Effector memory CD4-positive, alpha-beta T cell (primary cell): Measurements from ENCODE around the gene TRMU.

ENCODE experiments used
- DNase-seq, 3 donors: peaks; one replicate each; pipeline ENCODE4 v3.0.0-alpha.2; 2020
- H3K27ac ChIP-seq: 2 replicates; pipeline ENCODE4 v1.7.0; 2013; ENCODE audit warnings: mild to moderate bottlenecking, low read length, moderate library complexity; ENCODE audit not compliant: insufficient read depth, poor library complexity, severe bottlenecking
- H3K27me3 ChIP-seq: replicated peaks from 2 replicates; pipeline ENCODE4 v1.7.0; 2013; ENCODE audit warnings: mild to moderate bottlenecking, low read length; ENCODE audit not compliant: insufficient read depth, control insufficient read depth, poor library complexity, severe bottlenecking
- H3K36me3 ChIP-seq: 2 replicates; pipeline ENCODE4 v1.7.0; 2013; ENCODE audit warnings: mild to moderate bottlenecking, low read length, moderate library complexity; ENCODE audit not compliant: control insufficient read depth, insufficient read depth
- H3K4me1 ChIP-seq: 2 replicates; pipeline ENCODE4 v1.7.0; 2013; ENCODE audit warnings: low read length, mild to moderate bottlenecking; ENCODE audit not compliant: control insufficient read depth, insufficient read depth, poor library complexity, severe bottlenecking
- H3K4me3 ChIP-seq: 2 replicates; pipeline ENCODE4 v1.7.0; 2013; ENCODE audit warnings: low read length, low read depth, mild to moderate bottlenecking; ENCODE audit not compliant: insufficient read depth, poor library complexity, severe bottlenecking
- H3K9me3 ChIP-seq: 2 replicates; pipeline ENCODE4 v1.7.0; 2013; ENCODE audit warnings: mild to moderate bottlenecking, low read length, moderate library complexity; ENCODE audit not compliant: control insufficient read depth

The TRMU gene

DNA sequence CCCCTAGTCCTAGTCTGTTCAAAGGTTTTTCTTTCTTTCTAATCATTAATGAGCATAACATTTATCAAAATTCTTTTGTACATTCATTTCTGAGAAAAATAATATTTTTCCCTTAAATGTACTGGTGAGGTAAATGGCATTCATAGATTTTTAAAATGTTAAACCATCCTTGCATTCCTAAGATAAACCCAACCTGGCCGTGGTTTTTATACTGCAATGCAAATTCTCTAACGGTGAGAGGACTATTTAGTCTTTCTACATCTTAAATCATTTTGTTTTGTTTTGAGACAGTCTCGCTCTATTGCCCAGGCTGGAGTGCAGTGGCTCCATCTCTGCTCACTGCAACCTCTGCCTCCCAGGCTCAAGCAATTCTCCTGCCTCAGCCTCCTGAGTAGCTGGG, 40.6 kb downstream of the TRMU start:
- Histone ChIP-seq H3K36me3 (no peaks in the 10 kb centered on the region), H3K27me3 (no peaks in the 10 kb centered on the region), H3K9me3 (no peaks in the 10 kb centered on the region), H3K27ac (no peak overlapping the region), H3K4me3 (no peak overlapping the region), H3K4me1 (peaks cover 10% of the 10 kb centered on the region)
- no peak for DNase-seq

GRCh38 chr22:46376908-46377524, 41.5 kb downstream of the TRMU start:
- DNase-seq, result no peak
- H3K27ac ChIP-seq, result no peak overlapping the region
- H3K36me3 ChIP-seq, result no peaks in the 10 kb centered on the region
- H3K4me3 ChIP-seq, result no peak overlapping the region
- H3K4me1 ChIP-seq, result peaks cover 9% of the 10 kb centered on the region
- no peaks in the 10 kb centered on the region for H3K9me3 ChIP-seq
- H3K27me3 ChIP-seq, result no peaks in the 10 kb centered on the region

DNA sequence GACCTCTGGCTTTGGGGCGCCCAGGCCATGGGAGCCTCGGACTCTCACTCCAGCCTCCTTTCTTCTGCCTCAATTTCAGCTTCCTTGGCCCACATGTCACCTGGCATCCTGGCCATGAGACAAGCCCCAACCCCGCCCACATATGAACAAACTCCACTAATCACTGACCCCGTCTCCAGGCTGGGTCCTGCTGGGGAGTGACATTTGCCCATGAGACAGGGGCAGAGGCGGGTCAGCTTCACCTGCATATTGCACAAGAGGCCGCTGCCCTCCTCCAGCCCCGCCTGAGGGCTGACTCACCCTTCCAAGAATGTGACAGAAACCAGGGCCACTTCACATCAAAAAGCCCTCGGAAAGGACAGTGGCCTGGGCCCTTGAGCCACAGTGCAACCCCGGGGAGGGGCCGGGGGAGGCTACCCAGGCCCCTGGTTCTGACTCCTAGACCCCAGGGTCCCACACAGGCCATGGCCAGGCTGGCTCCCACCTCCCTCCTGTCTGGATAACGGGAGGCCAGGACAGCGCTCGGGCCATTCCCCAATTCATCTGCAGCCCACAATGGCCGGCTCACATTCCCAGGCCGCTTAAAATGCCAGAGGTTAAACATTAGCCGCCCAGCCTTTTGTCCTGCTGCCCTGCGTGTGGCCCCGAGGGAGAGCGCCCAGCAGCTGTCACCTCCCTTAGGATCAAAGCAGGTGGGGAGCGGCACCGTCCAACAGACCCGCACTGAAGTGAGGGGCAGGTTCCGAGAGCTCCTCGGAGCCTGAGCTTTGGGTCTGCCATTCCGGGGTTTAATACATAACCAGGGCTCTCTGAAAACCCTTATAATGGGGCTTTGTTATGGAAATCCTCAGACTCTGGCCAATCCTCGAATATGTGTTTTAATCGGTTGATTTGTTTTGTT, 42.3 kb downstream of the TRMU start:
- H3K4me3 ChIP-seq, result no peak overlapping the region
- H3K27ac ChIP-seq, result no peak overlapping the region
- H3K4me1 ChIP-seq, result peaks cover 9% of the 10 kb centered on the region

DNA sequence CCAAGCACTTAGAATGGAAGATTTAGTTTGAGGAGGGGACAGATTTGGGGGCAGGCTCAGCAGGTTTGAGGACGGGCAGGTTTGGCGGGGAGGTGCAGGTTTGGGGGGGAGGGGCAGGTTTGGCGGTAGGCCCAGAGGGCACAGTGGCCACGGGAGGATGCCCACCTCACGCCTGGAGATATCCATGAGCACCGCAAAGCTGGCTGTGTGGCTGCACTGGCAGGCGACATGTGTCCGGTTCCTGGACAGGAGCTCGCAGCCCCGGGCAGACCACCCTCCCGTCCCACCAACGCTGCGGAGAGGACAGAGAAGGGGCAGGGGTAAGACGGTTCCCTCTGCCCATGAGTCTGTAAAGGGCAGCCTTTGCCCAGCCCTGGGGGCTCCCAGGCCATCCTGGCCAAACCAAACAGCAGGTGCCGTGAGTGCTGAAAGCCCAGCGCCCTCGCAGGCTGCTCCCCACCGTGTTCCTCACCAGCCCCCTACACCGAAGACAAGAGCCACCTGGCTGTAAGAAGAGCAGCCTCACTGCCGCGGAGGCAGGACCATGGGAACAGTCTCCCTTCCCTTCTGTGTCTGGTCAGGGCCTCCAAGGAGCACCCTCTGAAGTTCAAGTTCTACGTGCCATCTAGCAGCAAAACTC, 43.0 kb downstream of the TRMU start:
- H3K27ac ChIP-seq, result no peak overlapping the region
- H3K4me3 ChIP-seq, result no peak overlapping the region
- DNase-seq, result no peak
- H3K36me3 ChIP-seq, result no peaks in the 10 kb centered on the region
- peaks cover 6% of the 10 kb centered on the region for H3K4me1 ChIP-seq
- H3K9me3 ChIP-seq, result no peaks in the 10 kb centered on the region
- no peaks in the 10 kb centered on the region for H3K27me3 ChIP-seq

More for the DNA sequence above, 42.3 kb downstream of the TRMU start:
- H3K9me3 ChIP-seq, result no peaks in the 10 kb centered on the region
- DNase-seq, result no peak
- H3K27me3 ChIP-seq, result no peaks in the 10 kb centered on the region
- H3K36me3 ChIP-seq, result no peaks in the 10 kb centered on the region

GRCh38 chr22:46379066-46379930, 43.8 kb downstream of the TRMU start:
- no peak overlapping the region for H3K4me3 ChIP-seq
- no peaks in the 10 kb centered on the region for H3K36me3 ChIP-seq
- no peaks in the 10 kb centered on the region for H3K9me3 ChIP-seq
- H3K27ac ChIP-seq, result no peak overlapping the region
- no peaks in the 10 kb centered on the region for H3K27me3 ChIP-seq
- DNase-seq, result no peak
- no peaks in the 10 kb centered on the region for H3K4me1 ChIP-seq

DNA sequence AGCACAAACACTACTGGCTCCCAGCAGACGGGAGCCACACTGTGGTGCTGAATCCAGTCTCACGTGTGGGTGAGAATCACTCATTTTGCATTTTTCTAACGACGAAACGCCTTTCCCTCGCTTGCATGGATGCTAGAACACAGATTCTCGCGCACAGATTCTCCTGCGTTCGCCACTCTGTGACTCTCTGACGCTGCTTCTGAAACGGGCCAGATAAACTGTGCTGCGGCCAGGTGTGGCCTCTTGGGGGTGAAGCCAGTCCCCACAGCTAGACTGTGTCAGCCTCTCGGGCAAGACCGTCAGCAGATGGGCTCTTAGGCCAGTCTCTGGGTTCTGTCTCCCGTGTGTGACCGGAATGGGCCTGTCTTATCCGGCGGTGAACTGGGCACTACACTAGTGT, 44.6 kb downstream of the TRMU start:
- no peak overlapping the region for H3K27ac ChIP-seq
- DNase-seq, result no peak

DNA sequence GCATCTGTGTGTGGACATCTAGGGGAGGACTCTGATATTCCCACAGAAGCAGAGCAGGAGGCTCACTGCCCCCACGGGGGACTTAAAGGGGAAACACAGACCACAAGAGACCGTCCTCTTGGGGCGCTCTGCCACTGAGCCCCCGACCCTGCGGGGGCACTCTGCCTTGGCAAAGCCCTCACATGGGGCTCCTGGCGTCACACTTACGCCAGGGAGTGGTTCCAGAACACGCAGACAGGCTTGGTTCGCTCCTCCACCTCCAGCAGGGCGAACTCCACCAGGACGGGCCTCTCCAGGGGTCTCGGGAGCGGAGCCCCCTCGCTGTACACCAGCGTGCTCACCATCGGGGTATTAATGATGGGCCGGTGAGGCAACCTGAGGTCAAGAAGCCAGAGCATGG, 45.1 kb downstream of the TRMU start:
- Histone ChIP-seq H3K4me1 (no peaks in the 10 kb centered on the region), H3K9me3 (no peaks in the 10 kb centered on the region), H3K27ac (no peak overlapping the region), H3K27me3 (no peaks in the 10 kb centered on the region), H3K36me3 (no peaks in the 10 kb centered on the region), H3K4me3 (no peak overlapping the region)
- no peak for DNase-seq

More for the DNA sequence above, 44.6 kb downstream of the TRMU start:
- no peaks in the 10 kb centered on the region for H3K4me1 ChIP-seq
- no peak overlapping the region for H3K4me3 ChIP-seq
- no peaks in the 10 kb centered on the region for H3K27me3 ChIP-seq
- H3K36me3 ChIP-seq, result no peaks in the 10 kb centered on the region
- H3K9me3 ChIP-seq, result no peaks in the 10 kb centered on the region

GRCh38 chr22:46381142-46381541, 45.6 kb downstream of the TRMU start:
- H3K27ac ChIP-seq, result no peak overlapping the region
- no peaks in the 10 kb centered on the region for H3K9me3 ChIP-seq
- no peaks in the 10 kb centered on the region for H3K36me3 ChIP-seq
- no peaks in the 10 kb centered on the region for H3K4me1 ChIP-seq
- no peak overlapping the region for H3K4me3 ChIP-seq
- no peaks in the 10 kb centered on the region for H3K27me3 ChIP-seq
- no peak for DNase-seq

GRCh38 chr22:46381731-46382130, 46.2 kb downstream of the TRMU start:
- H3K9me3 ChIP-seq, result no peaks in the 10 kb centered on the region
- H3K4me3 ChIP-seq, result no peak overlapping the region
- H3K36me3 ChIP-seq, result no peaks in the 10 kb centered on the region
- DNase-seq, result no peak
- H3K27me3 ChIP-seq, result no peaks in the 10 kb centered on the region
- no peaks in the 10 kb centered on the region for H3K4me1 ChIP-seq
- H3K27ac ChIP-seq, result no peak overlapping the region
